ENCODE results near the gene CPEB3. TPM values are rescaled to one million over a fixed set of nuclear protein-coding genes. Genes with fewer than 3 reads are reported as not detected.

CPEB3 gene
- total RNA-seq, 6 experiments from 2014 or later, result 5.7 to 46.5 (median 8.7) TPM

DNA sequence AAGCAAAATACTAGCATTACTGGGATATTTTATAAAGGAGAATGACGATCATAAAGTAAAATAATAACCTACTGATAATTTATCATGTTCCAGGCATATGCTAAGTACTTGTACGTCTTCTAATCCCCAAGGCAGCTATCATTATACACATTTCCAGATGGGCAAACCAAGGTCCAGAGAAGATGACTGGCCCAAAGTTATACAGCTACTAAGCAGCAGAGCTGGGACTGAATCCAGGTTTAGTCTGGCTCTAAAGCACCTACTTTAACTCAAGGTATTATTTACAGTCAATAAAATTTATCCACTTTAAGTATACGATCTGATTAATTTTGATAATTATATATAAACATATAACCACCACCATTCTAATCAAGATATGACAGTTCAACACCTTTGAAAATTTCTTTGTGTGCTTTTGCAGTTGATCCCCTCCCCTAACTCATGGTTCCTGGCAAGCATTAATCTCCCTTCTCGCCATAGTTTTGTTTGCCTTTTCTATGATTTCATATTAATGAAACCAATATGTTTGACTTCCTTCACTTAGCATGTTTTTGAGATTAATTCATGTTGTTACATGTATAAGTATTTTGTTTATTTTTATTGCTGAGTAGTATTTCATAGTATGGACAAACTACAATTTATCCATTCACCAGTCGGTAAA lies 126.7 kb downstream of the CPEB3 start:
- TF ChIP-seq POLR2A (IDR thresholded peaks at IDR 0.05), result no peak
- TF ChIP-seq, protein P1, sequence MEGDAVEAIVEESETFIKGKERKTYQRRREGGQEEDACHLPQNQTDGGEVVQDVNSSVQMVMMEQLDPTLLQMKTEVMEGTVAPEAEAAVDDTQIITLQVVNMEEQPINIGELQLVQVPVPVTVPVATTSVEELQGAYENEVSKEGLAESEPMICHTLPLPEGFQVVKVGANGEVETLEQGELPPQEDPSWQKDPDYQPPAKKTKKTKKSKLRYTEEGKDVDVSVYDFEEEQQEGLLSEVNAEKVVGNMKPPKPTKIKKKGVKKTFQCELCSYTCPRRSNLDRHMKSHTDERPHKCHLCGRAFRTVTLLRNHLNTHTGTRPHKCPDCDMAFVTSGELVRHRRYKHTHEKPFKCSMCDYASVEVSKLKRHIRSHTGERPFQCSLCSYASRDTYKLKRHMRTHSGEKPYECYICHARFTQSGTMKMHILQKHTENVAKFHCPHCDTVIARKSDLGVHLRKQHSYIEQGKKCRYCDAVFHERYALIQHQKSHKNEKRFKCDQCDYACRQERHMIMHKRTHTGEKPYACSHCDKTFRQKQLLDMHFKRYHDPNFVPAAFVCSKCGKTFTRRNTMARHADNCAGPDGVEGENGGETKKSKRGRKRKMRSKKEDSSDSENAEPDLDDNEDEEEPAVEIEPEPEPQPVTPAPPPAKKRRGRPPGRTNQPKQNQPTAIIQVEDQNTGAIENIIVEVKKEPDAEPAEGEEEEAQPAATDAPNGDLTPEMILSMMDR (IDR thresholded peaks at IDR 0.05), result no peak
- no peak for ATAC-seq
- H3K9me3 ChIP-seq, result no peaks in the 10 kb centered on the region
- no peak for DNase-seq
- H3K4me1 ChIP-seq, result no peaks in the 10 kb centered on the region
- no peak overlapping the region for H3K27ac ChIP-seq
- H3K36me3 ChIP-seq, result no peaks in the 10 kb centered on the region
- 94% methylated on average over 5 of the region's 5 CpGs for WGBS (ENCODE audit: insufficient coverage, low coverage, low lambda C conversion rate, missing lambda C conversion rate)
- H3K4me3 ChIP-seq, result no peak overlapping the region
- intact Hi-C loops (cut with DNase I), result no loop called here
- H3K27me3 ChIP-seq, result no peaks in the 10 kb centered on the region

DNA sequence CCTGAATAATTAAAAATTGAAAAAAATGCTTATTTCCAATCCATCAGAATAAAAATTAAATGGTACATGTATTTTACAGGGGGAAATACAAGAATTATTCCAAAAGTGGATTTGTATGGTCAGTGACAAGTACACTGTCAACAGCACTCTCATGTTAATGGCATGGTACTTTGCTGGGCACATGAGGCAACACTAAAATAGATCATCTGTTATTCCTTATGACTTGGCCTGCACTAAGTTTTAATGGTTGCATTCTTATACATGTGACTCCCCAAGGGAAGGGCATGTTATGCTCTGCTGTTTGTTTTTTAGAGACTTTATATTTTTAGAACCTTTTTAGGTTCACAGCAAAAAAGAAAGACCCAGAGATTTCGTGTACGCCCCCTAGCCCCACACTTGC lies 128.3 kb downstream of the CPEB3 start:
- DNase-seq (no peak), ATAC-seq (no peak)
- no peaks in the 10 kb centered on the region for H3K27me3 ChIP-seq
- no peaks in the 10 kb centered on the region for H3K36me3 ChIP-seq
- intact Hi-C loops (cut with DNase I), result no loop called here
- H3K9me3 ChIP-seq, result no peaks in the 10 kb centered on the region
- H3K27ac ChIP-seq, result no peak overlapping the region
- TF ChIP-seq, protein P1 (IDR thresholded peaks at IDR 0.05), result no peak
- no peak for TF ChIP-seq POLR2A (IDR thresholded peaks at IDR 0.05)
- no peaks in the 10 kb centered on the region for H3K4me1 ChIP-seq
- H3K4me3 ChIP-seq, result no peak overlapping the region
- WGBS (ENCODE audit: insufficient coverage, low coverage, low lambda C conversion rate, missing lambda C conversion rate), result 95% methylated on average over 2 of the region's 2 CpGs

DNA sequence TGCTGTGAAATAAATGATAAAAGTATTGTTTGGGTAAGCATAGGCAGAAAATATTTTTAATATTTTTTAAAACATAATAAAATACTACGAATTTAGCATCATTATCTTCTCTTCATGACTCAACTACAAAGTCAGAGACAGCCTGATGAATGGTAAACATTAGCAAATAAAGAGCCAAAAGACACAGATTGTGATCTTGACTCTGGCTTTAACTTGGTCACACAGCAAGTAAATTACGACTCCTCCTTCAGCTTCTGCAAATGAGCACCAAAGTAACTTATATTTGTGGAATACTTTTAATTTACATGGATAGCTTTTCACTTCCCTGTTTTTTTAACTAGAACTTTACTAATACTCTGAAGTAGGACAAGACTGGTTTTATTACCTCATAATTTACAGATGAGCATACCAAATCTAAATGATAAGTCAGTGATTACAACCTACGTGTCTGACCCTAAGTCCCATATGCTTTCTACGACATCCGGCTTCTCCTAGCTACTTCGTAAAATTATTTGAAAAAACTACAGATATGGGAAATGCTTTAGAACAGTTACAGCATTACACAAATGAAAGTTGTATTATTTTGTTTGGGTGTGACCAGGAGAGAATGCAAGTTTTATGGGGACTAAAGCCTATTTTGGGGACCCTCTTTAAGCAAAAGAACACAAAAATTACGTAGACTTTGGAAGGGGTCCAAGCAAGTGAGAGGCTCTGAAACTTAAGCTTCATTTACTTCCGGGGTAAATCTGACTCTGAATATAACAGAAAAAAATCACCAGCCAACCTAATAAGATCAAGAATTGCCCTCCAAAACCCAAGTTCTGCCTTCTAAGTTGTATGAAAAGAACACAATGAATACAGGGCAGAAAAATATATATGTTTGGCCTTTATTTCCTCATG lies 133.8 kb downstream of the CPEB3 start:
- TF ChIP-seq, protein P1 (IDR thresholded peaks at IDR 0.05), result no peak
- TF ChIP-seq POLR2A (IDR thresholded peaks at IDR 0.05), result no peak
- no peaks in the 10 kb centered on the region for H3K4me1 ChIP-seq
- H3K27ac ChIP-seq, result no peak overlapping the region
- no peak for DNase-seq
- intact Hi-C loops (cut with DNase I), result no loop called here
- no peak for ATAC-seq
- WGBS (ENCODE audit: insufficient coverage, low coverage, low lambda C conversion rate, missing lambda C conversion rate), result 82% methylated on average over 8 of the region's 8 CpGs
- H3K27me3 ChIP-seq, result no peaks in the 10 kb centered on the region
- no peaks in the 10 kb centered on the region for H3K36me3 ChIP-seq
- H3K4me3 ChIP-seq, result no peak overlapping the region
- H3K9me3 ChIP-seq, result no peaks in the 10 kb centered on the region

DNA sequence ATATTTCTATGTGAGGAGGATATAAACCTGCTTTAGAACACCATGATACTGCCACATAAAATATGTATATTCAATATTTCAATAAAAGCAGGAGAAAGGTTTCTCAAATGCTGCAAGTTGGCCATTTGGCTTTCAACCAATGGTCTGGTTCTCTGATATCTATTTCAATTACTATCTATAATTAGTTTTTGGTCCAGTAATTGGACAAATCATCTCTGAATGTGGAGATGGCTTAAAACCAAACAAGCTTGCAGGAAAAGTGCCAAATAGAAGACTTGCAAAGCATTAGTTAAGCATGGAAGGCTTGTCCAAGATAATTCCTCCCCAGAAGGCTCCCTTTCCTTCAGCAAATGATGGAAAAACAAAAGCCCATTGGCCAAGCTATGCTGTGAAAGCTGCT lies 140.1 kb downstream of the CPEB3 start:
- intact Hi-C loops (cut with DNase I), result no loop called here
- ATAC-seq (no peak), DNase-seq (no peak)
- TF ChIP-seq, protein P1 (IDR thresholded peaks at IDR 0.05), result no peak
- no peak for TF ChIP-seq POLR2A (IDR thresholded peaks at IDR 0.05)
- H3K27me3 ChIP-seq, result no peaks in the 10 kb centered on the region
- no peaks in the 10 kb centered on the region for H3K9me3 ChIP-seq
- H3K4me3 ChIP-seq, result no peak overlapping the region
- no peak overlapping the region for H3K27ac ChIP-seq
- H3K4me1 ChIP-seq, result no peaks in the 10 kb centered on the region
- H3K36me3 ChIP-seq, result no peaks in the 10 kb centered on the region
